Measurements from ENCODE around the gene MTUS2.

Gene MTUS2

DNA sequence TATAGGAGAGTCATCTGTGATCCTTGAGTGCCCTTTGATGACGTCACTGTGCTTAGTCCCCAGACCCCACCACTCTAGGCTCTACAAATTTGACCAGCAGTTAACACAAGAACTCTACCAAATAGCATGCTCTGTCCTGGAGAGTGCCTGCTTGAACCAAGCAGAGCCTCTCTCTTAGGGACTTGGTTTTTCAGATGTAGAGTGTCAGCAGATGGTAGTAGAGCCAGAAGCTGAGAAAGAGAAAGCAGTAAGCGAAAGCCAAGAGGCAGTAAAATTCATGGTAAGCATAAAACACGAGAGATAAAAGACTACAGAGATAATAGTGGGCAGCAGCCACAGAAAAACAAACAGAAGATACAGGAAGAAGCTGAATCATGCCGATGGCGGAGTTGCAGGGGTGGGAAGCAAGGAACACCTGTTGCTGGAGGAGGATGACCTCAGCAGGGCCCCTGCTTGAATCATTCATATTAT is 582.1 kb downstream of the MTUS2 start:
- peak; percentile 36 for DNase-seq (ENCODE audit: low spot score)

DNA sequence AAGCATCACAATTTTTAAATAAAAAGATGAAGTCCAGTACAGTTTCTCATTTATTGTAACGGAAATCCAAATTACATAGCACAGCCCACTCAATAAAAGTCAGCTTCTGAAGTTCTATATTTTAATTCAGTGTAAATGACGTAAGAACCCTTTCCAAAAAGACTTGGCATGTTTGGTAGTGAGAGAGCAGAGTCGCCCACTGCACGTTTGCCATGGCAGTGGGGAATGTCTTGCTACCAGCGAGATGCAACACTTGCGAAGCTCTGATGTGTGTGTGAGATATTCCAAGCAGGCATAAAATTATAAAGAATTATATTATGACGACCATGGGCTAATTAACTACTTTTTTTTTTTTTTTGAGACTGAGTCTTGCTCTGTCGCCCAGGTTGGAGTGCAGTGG is 585.3 kb downstream of the MTUS2 start:
- no peak for DNase-seq (ENCODE audit: low spot score)

DNA sequence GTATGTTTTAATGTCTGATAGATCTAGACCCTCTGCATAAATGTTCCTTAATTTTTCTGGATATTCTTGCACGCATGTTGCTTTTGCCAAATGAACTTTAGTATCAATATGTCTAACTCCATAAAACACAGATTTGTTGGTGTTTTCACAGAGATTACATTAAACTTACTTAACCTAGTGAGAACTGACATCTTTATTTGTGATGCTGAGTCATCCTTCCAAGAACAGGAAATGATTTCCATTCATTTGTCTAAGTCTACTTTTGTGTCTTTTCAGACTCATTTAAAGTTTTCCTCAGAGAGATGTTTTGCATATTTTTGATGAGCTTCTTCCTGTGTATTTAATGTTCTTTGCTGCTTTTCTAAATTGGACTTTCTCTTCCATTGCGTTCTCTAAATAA is 591.3 kb downstream of the MTUS2 start:
- peak; percentile 10 for DNase-seq (ENCODE audit: low spot score)

DNA sequence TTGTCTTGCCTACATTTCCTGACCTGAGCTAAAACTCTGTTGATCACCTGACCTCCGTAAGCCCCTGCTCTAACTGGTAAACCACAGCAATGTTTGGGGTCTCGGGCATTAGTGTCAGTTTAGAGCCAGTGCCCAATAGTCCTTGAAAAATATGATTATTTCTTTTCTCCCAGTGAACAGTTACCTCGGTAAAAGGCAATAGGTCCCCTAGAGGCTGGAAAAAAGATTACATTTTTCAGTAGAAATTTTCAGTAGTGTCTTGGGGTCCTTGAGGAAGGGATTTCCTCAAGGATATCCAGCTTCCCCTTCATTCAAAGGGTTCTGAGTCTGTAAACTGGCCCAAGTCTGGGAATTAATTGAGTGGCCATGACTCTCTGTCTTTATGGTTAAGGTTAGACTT is 597.9 kb downstream of the MTUS2 start:
- DNase-seq (ENCODE audit: low spot score) = no peak

DNA sequence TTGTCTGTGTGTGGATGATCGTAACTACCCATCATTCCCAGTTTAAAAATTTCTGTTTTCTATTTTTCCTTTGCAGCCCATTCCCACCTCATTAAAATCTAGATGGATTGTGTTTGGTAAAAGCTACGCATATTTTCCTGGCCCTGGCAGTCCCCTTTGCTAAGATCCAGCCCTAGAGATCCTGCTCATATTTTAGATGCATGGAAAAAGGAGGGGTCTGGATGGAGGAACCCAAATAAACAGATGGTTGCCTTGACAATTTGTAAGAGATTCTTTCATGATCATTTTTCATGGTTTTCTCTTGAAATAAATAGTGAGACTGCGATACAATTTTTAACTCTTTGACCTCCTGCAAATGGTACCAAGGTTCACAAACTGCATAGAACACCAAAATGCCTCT is 601.0 kb downstream of the MTUS2 start:
- no peak for DNase-seq (ENCODE audit: low spot score)

DNA sequence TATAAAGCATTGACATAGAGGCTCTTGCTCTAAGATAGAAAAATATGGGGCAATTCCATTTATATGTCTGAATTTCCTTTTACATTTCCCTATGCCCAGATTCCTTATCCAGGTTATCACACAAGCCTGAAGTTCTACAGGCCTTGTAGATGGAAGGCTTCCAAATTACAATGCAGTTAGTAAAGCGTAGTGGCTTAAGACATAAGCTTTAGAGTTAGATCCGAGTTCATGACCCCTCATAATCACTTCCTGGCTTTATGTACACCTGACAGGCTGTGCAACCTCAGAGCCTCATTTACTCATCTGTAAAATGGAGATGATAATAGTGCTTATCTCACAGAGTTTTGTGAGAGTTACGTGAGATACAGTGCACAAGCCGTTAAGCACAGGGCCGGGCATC is 601.9 kb downstream of the MTUS2 start:
- no peak for DNase-seq (ENCODE audit: low spot score)

DNA sequence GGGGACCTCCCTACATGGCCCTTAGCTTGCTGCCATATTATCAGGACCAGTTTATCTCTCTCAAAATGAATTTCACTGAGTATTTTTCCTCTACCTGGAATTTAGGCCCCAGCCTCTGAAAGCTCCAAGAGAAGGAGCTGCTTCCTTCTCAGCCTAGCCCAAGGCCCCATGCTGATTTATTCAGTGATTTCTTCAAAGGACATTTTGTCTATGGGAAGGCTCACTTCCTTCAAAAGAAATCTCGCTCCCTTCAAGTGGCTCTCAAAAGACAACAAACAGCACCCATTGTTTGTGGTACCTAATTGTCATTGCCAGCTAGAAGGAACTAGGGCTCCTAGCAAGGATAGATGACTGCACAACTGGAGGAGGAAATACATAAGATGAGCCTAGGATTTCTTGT is 602.9 kb downstream of the MTUS2 start:
- DNase-seq (ENCODE audit: low spot score) = no peak

DNA sequence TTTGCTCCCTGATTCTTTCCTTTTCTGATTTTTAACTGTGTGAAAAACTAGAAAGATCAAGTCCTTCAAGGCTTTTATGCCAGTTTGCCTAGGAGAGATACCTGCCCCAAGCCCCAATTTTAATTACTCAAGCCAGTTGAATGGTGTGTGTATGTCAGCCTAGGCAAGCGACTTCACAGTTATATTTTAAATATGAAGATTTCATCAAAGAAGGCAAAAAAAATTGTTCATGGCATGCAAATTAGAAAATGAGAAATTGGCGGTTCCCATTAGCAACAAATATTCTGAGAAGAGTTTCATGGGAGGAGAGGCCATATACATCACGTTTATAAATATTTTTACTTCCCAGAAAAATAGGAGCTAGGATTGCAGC is 607.8 kb downstream of the MTUS2 start:
- DNase-seq (ENCODE audit: low spot score) = no peak

DNA sequence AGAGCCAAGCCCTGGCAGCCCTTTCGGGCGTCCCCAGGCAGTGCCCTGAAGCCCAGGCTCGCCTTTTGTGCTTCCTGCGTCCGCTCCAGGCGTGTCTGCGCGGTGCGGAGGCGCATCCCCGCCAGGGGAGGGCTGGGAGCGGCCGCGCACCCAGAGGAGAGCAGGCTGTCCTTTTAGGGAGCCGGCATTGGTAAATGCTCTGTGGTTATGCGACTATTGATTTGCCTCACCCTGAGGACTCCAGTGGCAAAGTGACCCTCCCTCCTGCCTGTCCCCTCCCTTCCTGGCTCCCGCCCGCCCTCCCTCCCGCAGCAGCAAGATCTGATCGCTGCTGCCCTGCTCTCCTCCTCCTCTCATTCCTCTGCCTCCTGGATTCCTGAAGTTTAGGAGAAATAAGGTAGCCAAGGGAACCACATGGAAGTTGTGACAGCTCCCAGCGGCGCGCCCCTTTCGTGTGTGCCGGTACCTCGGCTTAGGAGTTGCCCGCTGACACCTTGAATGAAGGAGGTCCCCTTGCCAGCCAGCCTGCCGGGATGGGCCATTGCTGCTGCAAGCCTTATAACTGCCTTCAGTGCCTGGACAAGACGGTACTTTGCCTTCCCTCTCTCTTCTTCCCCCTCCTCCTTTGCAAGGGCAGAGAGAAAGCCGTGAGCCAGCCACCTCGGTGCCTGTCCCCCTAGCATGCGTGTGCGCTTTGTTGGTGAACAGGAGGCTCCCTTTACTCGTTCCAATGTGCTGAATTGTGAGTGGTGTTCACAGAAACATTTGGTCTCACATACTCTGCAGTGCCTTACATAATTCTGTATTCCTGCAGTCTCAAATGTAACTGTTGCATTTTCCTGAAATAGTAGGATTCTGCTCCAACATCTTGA is 608.4 kb downstream of the MTUS2 start:
- DNase-seq (ENCODE audit: low spot score) = peak; percentile 7

DNA sequence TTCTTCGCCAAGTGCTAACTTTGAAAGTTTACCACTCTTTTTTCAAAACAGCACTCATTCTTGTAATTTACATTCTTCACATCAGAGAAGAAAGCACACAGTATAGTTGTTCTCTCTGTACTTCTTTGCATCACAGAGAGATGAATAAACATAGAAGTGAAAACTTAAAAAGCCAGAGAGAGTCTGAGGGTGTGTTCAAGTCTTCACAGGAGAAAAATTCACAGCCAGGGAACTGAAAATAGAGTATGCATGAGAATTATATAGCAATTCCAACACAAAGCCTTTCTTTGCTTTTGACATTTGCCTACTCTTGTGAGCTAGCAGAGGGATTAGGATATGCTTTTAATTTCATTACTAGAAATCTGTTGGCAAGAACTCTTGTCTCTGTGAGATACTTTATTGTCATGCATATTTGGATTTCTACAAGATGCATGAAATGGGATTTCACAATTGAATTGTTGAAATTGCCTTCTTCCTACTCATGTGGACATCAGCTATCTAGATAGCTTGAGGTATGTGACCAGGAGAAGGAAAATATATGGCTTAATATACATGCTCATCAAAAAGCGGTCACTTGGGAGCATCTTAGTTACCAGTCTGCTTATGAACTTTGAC is 609.3 kb downstream of the MTUS2 start:
- no peak for DNase-seq (ENCODE audit: low spot score)

DNA sequence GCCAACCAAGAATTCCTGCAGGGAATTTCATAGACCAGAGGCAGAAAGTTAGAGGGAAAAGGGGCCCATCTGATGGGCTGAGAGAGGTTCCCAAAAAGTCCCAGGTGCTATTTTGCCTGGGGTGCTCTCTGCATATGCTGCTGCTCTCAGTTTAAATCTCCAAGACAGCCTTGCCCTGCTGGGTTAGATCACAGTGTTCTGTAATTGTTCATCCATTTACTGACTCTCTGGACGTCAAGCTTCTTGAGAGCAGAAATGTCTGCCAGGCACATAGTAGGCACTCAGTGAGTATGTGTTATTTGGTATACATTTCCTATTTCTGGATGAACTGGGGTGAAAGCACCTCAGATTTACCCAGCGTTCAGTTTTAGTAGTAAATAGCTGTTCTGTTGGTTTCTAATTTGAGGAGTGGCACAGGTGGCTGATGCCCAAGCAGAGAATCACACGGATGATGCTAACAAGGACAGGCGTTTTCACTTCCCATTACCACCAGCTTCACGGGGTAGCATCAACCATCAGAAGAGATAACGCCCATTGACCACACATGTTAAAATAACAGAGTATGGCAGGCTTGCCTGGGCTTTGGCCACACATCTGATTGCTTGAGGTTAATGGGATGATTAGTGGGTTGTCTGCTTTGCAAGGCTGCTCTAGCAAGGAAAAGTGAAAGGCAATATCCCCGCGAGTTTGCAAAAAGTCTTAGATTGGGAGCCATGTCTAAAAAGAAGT is 614.2 kb downstream of the MTUS2 start:
- peak; percentile 7 for DNase-seq (ENCODE audit: low spot score)

DNA sequence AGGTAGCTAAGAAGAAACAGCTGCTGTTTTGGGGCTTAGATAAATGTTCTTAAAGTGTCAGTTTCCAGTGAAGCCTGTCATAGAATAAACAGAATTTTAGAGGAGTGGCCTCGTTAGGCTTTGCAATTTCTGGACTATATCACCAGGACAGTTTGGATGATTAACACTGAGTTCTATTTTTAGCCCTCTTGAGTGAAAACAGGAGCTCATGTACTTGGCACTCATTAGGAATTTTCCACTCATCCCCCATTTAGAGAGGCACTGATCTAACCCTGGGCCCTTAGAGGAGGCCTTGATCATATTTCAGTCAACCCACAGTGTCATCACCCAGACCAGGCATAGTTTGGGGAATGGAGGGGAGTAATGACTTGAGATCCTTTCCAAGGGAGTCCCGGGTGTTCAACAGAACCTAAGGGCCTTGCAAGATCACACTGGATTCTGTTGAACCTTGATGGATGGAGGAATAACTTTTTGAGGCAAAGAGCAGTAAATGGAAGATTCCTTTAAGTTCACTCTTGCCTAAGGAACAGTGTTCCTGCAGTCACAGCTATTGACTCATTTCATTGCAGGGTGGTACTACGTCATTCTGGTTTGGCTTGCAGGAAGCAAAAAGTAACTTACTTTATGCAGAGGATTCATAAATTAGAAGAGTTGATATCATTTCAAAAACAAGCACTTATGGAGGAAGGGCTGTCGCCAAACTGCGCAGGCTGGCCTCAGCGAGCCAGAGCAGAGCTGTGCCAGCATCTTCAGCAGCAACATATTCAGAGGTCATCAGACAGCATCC is 615.2 kb downstream of the MTUS2 start:
- peak; percentile 15 for DNase-seq (ENCODE audit: low spot score)

DNA sequence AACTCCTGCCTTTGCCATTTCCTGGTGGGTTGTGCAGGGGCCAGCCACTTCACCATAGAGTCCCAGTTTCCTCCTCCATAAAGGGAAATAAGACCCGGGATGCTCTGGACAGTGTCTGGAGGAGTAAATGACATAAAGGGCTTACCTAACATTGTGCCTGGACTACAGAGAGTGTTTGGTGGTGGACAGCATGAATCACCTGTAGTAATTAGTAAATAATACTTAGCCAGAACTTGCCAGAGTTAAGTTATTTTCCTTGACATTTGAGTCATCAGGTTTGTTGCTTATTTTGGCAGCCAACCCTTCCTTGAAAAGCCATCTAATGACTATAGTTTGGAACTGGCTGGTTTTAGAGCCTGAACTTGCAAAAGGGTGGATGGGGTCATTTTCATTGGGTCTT is 616.2 kb downstream of the MTUS2 start:
- DNase-seq (ENCODE audit: low spot score) = peak; percentile 59

DNA sequence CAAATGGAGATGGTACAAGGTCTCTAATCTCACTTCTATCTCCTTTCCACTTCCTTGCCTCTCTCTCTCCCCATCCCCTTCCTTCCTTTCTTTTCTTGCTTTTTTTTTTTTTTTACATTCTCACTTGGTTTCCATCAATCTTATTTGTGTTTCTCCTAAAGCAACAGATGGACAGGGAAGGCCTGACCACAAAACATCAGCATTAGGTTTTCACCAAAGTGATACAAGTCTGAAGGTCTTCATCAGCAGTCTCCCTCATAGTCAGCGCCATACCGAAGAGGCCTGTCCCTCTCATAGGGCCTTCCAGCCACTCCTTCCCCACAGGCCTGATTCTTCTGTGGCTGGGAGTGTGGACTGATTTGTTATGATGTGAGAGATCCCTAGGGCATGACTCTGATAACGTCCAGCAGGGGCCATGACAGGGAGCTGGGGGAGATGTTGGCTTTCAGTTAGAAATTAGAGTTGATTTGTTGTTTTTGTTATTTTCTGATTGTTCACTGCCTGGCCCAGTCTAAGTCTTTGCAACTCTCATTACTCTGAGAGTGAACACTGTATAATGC is 616.7 kb downstream of the MTUS2 start:
- no peak for DNase-seq (ENCODE audit: low spot score)

DNA sequence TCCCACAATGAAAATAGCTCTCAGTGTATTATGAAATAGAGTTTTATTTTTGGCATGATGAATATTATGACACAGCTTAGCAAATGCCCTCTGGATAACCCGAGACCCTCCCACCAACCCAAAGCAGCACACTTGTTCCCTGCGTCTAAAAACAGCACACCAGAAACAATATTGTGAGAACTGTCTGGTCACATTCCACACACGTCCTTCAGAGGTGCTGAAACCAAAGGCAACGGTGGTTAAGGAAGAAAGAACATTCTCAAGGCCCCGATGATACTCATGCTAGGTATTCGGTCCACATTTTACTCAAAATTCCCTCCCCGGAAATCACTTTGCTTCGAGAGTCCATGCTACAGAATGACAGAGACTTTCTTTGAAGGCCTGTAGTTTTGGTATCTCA is 618.6 kb downstream of the MTUS2 start:
- no peak for DNase-seq (ENCODE audit: low spot score)

DNA sequence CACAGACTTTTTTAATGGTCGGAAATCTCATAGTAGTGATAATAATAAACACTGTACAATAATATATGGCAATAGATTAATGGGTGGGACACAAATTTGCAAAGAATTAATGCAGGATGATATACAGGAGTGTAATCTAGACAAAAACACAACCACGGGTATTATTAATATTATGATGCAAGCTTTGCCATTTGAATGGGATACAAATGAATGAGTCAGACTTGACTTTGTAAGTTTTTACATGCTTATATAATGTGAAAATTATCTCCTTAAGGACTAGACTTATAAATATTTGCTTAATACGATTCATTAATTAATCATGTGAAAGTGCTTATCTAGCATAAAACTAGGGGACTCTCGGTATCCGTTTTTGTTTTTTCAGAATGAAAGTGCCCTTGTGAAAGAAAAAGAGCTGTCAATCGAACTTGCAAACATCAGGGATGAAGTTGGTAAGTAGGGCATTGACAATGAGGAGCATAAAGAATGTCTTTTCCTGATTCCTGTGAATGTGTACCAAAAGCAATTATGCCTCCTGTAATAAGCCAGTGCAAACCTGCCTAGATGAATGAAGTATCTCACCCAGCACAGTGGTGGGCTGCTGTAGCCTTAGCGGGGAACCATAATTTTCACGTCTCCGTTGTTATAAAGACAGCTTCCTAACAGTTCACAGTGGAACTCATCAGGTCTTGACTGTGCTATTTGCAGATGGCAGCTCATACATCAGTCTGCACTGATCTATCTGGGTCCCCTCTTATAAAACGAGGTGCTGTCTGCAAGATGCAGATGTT is 619.7 kb downstream of the MTUS2 start:
- DNase-seq (ENCODE audit: low spot score) = no peak

DNA sequence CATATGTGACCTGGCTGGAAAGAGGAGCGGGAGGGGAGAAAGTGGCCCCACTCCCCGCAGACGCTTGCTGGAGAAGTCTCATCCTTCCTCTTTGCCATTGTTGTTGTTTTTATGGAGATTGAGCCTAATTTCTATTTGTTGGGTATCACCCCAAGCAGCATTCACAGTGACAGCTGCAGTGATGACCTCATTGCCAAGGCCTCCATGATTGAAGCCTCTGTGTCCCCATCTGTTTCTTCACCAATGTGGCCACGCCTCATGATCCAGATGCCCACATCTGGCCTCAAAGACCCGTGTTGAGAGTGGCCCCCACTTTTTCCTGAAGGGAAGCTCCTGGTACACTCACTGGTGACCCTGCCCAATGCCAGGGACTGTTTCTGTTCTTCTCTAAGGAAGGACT is 621.2 kb downstream of the MTUS2 start:
- no peak for DNase-seq (ENCODE audit: low spot score)

DNA sequence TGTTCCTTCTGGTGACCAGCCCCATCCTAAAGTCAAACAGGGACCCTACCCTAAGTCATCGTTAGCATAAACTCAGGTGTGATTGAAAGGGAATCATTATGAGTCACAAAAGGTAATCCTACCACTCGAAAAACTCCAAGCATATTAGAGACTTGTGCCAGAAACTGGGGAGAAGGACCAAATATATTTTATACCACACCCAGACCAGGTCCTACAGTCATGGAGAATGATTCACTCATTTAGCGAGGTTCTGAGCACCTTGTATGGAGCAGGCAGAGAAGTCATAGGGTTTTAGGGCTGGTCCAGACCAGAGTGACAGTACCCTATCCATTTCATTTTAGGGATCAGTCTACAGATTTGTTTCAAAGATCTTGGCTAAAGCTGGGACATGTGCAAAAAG is 625.9 kb downstream of the MTUS2 start:
- no peak for DNase-seq (ENCODE audit: low spot score)

DNA sequence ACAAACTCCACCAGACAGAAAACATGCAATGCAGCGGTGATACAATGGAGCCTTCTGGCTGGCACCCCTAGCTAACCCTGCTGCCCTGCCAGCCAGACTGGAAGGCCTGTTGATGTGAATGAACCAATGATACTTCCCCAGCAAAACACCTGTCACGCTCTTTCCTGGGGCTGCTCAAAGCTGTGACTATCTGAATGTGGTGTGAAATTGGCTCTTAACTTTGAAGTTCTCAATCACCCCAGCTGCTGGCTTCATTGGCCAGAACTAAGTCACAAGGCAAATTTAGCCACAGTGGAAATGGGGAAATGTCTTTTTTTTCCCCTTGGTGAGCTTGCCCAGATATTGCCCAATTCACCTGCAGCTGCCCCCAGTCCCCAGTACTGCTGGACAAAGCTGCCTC is 628.0 kb downstream of the MTUS2 start:
- no peak for DNase-seq (ENCODE audit: low spot score)

DNA sequence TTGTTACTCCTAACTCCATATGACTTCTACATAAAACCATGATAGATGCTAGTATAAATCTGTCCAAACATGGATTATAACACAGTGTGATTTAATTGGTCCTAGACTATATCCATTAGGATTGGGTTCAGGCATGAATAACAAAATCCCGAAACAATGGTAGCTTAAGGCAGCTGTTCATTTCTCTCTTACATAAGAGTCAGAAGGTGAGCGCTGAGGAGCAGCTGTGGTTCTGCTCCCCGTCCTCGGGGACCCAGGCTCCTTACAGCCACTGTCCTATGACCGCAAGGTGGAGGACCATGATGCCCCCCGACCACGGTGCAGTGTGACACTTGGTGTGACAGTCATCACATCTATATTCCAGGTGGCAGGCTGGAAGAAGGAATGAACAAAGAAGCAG is 629.6 kb downstream of the MTUS2 start:
- no peak for DNase-seq (ENCODE audit: low spot score)

DNA sequence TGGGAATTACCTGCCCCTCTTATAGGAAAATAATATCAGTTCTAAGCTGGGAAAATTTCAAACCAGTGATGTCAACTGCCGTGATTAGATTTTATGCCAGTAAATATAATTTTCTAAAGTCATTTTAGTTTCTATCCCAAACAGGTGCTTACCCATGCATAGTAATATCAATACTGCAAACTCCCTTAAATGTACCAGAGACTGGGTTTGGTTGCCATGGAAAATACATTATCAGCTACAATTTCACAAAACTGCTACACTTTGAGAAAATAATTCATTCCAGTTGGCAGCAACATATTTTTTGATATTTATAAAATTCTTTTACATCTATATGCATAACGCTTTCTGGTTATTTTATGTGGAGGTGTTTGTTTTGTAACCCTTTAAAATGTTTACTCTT is 631.8 kb downstream of the MTUS2 start:
- DNase-seq (ENCODE audit: low spot score) = no peak
